GM19328 (cell line): Measurements from ENCODE around the gene TLR2.
A peak's percentile ranks its signal among the peaks of the same experiment; 100 is the strongest.
"Not testable (repeated sequence)": the region's sequence is repeated elsewhere in the genome, so short reads cannot be mapped to it uniquely, and the experiment has no call there.

Experiments
- ATAC-seq: cut with Tn5 transposase; IDR thresholded peaks from one replicate; pipeline ENCODE4 v1.9.1; 2021; ENCODE audit warnings: mild to moderate bottlenecking, moderate library complexity; ENCODE audit not compliant: unreplicated experiment

TLR2 gene

GRCh38 chr4:153655928-153656327, 28.2 kb upstream of the TLR2 start:
- ATAC-seq, result no peak

- ATAC-seq, result no peak
Measured at GRCh38 chr4:153661215-153661822, 22.8 kb upstream of the TLR2 start.

GRCh38 chr4:153661908-153662307, 22.2 kb upstream of the TLR2 start:
- no peak for ATAC-seq

GRCh38 chr4:153663667-153664066, 20.4 kb upstream of the TLR2 start:
- ATAC-seq, result no peak

- ATAC-seq, result not testable (repeated sequence)
Measured at GRCh38 chr4:153666505-153666904, 17.6 kb upstream of the TLR2 start.

- ATAC-seq, result no peak
Measured at GRCh38 chr4:153668647-153669046, 15.4 kb upstream of the TLR2 start.

- no peak for ATAC-seq
Measured at GRCh38 chr4:153669838-153670237, 14.2 kb upstream of the TLR2 start.

- no peak for ATAC-seq
Measured at GRCh38 chr4:153676486-153676885, 7.6 kb upstream of the TLR2 start.

GRCh38 chr4:153676984-153677383, 7.1 kb upstream of the TLR2 start:
- ATAC-seq, result no peak

GRCh38 chr4:153679486-153679885, 4.6 kb upstream of the TLR2 start:
- no peak for ATAC-seq

GRCh38 chr4:153683763-153684181, 308 bp upstream of the TLR2 start:
- ATAC-seq, result no peak

GRCh38 chr4:153684971-153685371, 891 bp downstream of the TLR2 start:
- peak; percentile 16 for ATAC-seq

- no peak for ATAC-seq
Measured at GRCh38 chr4:153704522-153704921, 20.4 kb downstream of the TLR2 start.

- peak; percentile 46 for ATAC-seq
Measured at GRCh38 chr4:153705743-153706468, 21.8 kb downstream of the TLR2 start.

- peak; percentile 15 for ATAC-seq
Measured at GRCh38 chr4:153706519-153706918, 22.4 kb downstream of the TLR2 start.

GRCh38 chr4:153710681-153711080, 26.6 kb downstream of the TLR2 start:
- ATAC-seq, result no peak

GRCh38 chr4:153713866-153714646, 30.0 kb downstream of the TLR2 start:
- ATAC-seq, result no peak

- no peak for ATAC-seq
Measured at GRCh38 chr4:153722036-153722435, 38.0 kb downstream of the TLR2 start.

- no peak for ATAC-seq
Measured at GRCh38 chr4:153724606-153725005, 40.5 kb downstream of the TLR2 start.

GRCh38 chr4:153725136-153725830, 41.2 kb downstream of the TLR2 start:
- ATAC-seq, result no peak

- no peak for ATAC-seq
Measured at GRCh38 chr4:153725831-153726154, 41.7 kb downstream of the TLR2 start.
